ENCODE data around the gene ATP9B. TPM values are rescaled to one million over a fixed set of nuclear protein-coding genes. Genes with fewer than 3 reads are reported as not detected.

The ATP9B gene
- polyA plus RNA-seq, 1 of the 3 experiments (the other 2 are of a cell fraction) = 11.2 TPM

GRCh38 chr18:79326413-79327198 lies 257.4 kb downstream of the ATP9B start:
- ChIA-PET CTCF (no interaction called here), POLR2A (no interaction called here)
- Histone ChIP-seq H3K27ac (ENCODE audit: low read depth in 2 of 2, low read length in 1 of 2) (no peak overlapping the region), H3K36me3 (replicated peaks in 1 of 2; ENCODE audit: control insufficient read depth in 1 of 2, insufficient read depth in 2 of 2, low read length in 1 of 2) (peaks cover 0 to 2% of the 10 kb centered on the region in 2 experiments), H3K79me2 (ENCODE audit: insufficient read depth) (no peaks in the 10 kb centered on the region), H3K27me3 (ENCODE audit: insufficient read depth) (no peaks in the 10 kb centered on the region), H3K9me2 (no peaks in the 10 kb centered on the region), H4K20me1 (ENCODE audit: insufficient read depth) (no peaks in the 10 kb centered on the region), H3K4me1 (ENCODE audit: control insufficient read depth in 1 of 2, insufficient read depth in 2 of 2, low read depth in 1 of 2, low read length in 1 of 2) (no peaks in the 10 kb centered on the region; a peak in 1 of 4 replicates), H2AFZ (ENCODE audit: low read depth) (no peak overlapping the region), H3K9me3 (no peaks in the 10 kb centered on the region; the same call in 1 of the 2 replicates), H3K9ac (no peak overlapping the region), H3F3A (replicated peaks; ENCODE audit: insufficient read depth) (peaks cover 8% of the 10 kb centered on the region), H3K4me2 (no peak overlapping the region), H3K4me3 (ENCODE audit: low read depth in 2 of 2, low read length in 1 of 2) (no peak overlapping the region)
- DNase-seq = no peak
- 96% methylated on average over 5 of the region's 8 CpGs for WGBS (ENCODE audit: low lambda C conversion rate)
- TF ChIP-seq USF2 (IDR thresholded peaks at IDR 0.05; ENCODE audit: borderline replicate concordance, low read depth, low read length) (no peak), ZBTB33 (IDR thresholded peaks at IDR 0.05; ENCODE audit: borderline replicate concordance, low read depth) (no peak), FOXJ3 (CRISPR knock-in tag; IDR thresholded peaks at IDR 0.05) (no peak), MEF2A (IDR thresholded peaks at IDR 0.05; ENCODE audit: borderline replicate concordance, low read depth) (no peak), RCOR1 (IDR thresholded peaks at IDR 0.05; ENCODE audit: low read length) (no peak), YY1 (IDR thresholded peaks at IDR 0.05; ENCODE audit: low read depth) (no peak), JUND (IDR thresholded peaks at IDR 0.05) (no peak), SMC3 (IDR thresholded peaks at IDR 0.05; ENCODE audit: low read depth, low read length) (no peak), FOXM1 (IDR thresholded peaks at IDR 0.05; ENCODE audit: low read depth) (no peak), EZH2phosphoT487 (IDR thresholded peaks at IDR 0.05; ENCODE audit: borderline replicate concordance, low read depth) (no peak), EP300 (IDR thresholded peaks at IDR 0.05; ENCODE audit: borderline replicate concordance in 1 of 2, low read depth in 1 of 2, low read length in 1 of 2) (no peak), TAF1 (IDR thresholded peaks at IDR 0.05; ENCODE audit: borderline replicate concordance, low read depth, low read length) (no peak), SIN3A (IDR thresholded peaks at IDR 0.05; ENCODE audit: borderline replicate concordance, low read depth, low read length) (no peak), PBX3 (IDR thresholded peaks at IDR 0.05) (no peak), ELF1 (IDR thresholded peaks at IDR 0.05) (no peak), RAD21 (IDR thresholded peaks at IDR 0.05; ENCODE audit: low read length) (no peak), RFX5 (IDR thresholded peaks at IDR 0.05; ENCODE audit: low read length) (no peak), RXRA (IDR thresholded peaks at IDR 0.05; ENCODE audit: borderline replicate concordance, low read depth) (no peak), NFIC (IDR thresholded peaks at IDR 0.05; ENCODE audit: borderline replicate concordance) (no peak)
